ENCODE results near the gene MYO16. TPM values are rescaled to one million over a fixed set of nuclear protein-coding genes. Genes with fewer than 3 reads are reported as not detected.
A peak's percentile ranks its signal among the peaks of the same experiment; 100 is the strongest.
"Not testable (repeated sequence)": the region's sequence is repeated elsewhere in the genome, so short reads cannot be mapped to it uniquely, and the experiment has no call there.

The MYO16 gene
- total and polyA plus RNA-seq, 4 donors = 11.7 to 51.7 (median 21.1) TPM

DNA sequence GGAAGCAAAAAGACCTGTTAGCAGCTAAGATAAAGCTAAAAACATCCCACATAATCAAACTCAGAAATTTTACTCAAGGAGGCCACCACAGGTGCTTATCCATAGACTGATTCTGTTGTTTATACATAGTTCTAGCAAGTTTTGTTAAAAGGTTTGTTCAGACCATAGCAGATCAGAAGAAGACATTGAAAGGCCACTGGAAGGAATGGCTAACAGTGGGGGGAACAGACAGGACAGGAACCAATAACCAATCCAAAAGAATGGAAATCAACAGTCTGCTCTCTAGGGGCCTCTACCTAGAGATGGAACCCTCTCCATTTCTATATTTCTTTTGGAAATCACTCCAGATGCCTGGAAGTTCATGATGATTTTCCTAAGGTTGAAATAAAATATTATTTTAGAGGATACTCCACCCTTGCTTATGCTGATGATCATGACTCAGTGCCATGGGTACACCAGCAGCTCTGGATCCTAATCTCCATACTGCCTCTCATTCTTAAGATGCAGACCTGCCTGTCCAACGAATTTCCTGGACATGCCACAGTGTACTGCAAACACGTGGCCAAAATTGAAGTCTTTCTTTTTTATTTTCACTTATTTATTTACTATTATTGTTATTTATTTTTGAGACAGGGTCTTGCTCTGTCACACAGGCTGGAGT is 260.0 kb downstream of the MYO16 start:
- Histone ChIP-seq H3K27ac (ENCODE audit: low read depth, low read length) (no peak overlapping the region), H3K9me3 (ENCODE audit: control insufficient read depth, insufficient read depth, low read length) (no peaks in the 10 kb centered on the region), H3K36me3 (ENCODE audit: control insufficient read depth, insufficient read depth, low read length) (peaks cover 6% of the 10 kb centered on the region), H3K4me1 (ENCODE audit: control insufficient read depth, insufficient read depth, low read length) (no peaks in the 10 kb centered on the region), H3K4me3 (ENCODE audit: low read depth, low read length) (no peak overlapping the region), H3K27me3 (ENCODE audit: control insufficient read depth, insufficient read depth, low read length) (no peaks in the 10 kb centered on the region)
- DNase-seq (ENCODE audit: low read depth in 4 of 6, low spot score in 6 of 6) = no peak
- no CpG with 5 or more reads among the region's 2 CpGs for WGBS (ENCODE audit: insufficient coverage)

GRCh38 chr13:108895220-108895704 is 265.9 kb downstream of the MYO16 start:
- DNase-seq (ENCODE audit: low read depth in 4 of 6, low spot score in 6 of 6) = peak in 5 of 6 donors; percentile 26 to 93 (median 51)
- WGBS (ENCODE audit: insufficient coverage) = 0% methylated on average over 1 of the region's 5 CpGs

DNA sequence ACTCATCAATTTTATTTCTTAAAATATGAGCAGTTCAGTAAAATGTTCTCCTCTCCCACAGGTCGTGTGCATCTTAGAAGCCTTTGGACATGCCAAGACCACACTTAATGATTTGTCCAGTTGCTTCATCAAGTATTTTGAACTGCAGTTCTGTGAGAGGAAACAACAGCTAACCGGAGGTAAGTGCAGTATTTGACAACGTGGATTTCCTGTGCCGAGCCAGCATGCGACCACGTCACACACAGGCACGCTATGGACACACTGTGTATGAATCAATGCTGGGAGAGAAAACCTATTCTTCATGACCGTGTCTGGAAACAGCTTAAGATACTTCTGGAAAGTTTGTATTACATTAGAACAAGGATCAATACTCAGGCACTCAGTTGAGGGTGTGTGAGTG is 268.5 kb downstream of the MYO16 start:
- Histone ChIP-seq H3K4me1 (ENCODE audit: control insufficient read depth, insufficient read depth, low read length) (no peaks in the 10 kb centered on the region), H3K27ac (ENCODE audit: low read depth, low read length) (no peak overlapping the region), H3K9me3 (ENCODE audit: control insufficient read depth, insufficient read depth, low read length) (no peaks in the 10 kb centered on the region), H3K36me3 (ENCODE audit: control insufficient read depth, insufficient read depth, low read length) (no peaks in the 10 kb centered on the region), H3K27me3 (ENCODE audit: control insufficient read depth, insufficient read depth, low read length) (no peaks in the 10 kb centered on the region), H3K4me3 (ENCODE audit: low read depth, low read length) (no peak overlapping the region)
- no peak for DNase-seq (ENCODE audit: low read depth in 4 of 6, low spot score in 6 of 6)
- WGBS (ENCODE audit: insufficient coverage) = 92% methylated on average over 7 of the region's 8 CpGs

More at GRCh38 chr13:108895220-108895704, 265.9 kb downstream of the MYO16 start:
- Histone ChIP-seq H3K4me3 (ENCODE audit: low read depth, low read length) (no peak overlapping the region), H3K27ac (ENCODE audit: low read depth, low read length) (no peak overlapping the region), H3K36me3 (ENCODE audit: control insufficient read depth, insufficient read depth, low read length) (no peaks in the 10 kb centered on the region), H3K4me1 (ENCODE audit: control insufficient read depth, insufficient read depth, low read length) (no peaks in the 10 kb centered on the region), H3K9me3 (ENCODE audit: control insufficient read depth, insufficient read depth, low read length) (no peaks in the 10 kb centered on the region), H3K27me3 (ENCODE audit: control insufficient read depth, insufficient read depth, low read length) (no peaks in the 10 kb centered on the region)

- Histone ChIP-seq H3K27me3 (ENCODE audit: control insufficient read depth, insufficient read depth, low read length) (no peaks in the 10 kb centered on the region), H3K36me3 (ENCODE audit: control insufficient read depth, insufficient read depth, low read length) (no peaks in the 10 kb centered on the region), H3K4me1 (ENCODE audit: control insufficient read depth, insufficient read depth, low read length) (no peaks in the 10 kb centered on the region), H3K9me3 (ENCODE audit: control insufficient read depth, insufficient read depth, low read length) (no peaks in the 10 kb centered on the region), H3K4me3 (ENCODE audit: low read depth, low read length) (no peak overlapping the region), H3K27ac (ENCODE audit: low read depth, low read length) (no peak overlapping the region)
- no CpG with 5 or more reads among the region's 7 CpGs for WGBS (ENCODE audit: insufficient coverage)
- DNase-seq (ENCODE audit: low read depth in 4 of 6, low spot score in 6 of 6) = no peak
Measured at GRCh38 chr13:108902405-108903155, 273.2 kb downstream of the MYO16 start.

DNA sequence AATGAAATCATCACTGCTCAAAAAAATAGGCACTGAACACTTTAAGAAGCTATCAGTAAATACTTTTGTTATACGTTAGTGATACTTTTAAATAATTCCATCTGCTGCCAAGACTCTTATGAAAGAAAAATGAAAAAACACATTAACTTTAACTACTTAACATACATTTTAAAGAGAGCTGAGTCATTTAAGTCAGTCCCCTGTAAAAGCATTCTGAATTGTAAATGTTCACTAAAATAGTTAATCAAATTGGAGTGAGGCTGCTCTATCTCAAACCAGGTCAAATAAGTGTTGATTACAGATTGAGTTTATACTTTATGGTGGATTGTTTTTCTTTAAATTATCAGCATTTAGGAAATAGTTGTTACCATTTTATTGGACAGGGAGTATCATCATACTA is 274.2 kb downstream of the MYO16 start:
- no peak overlapping the region for H3K4me3 ChIP-seq (ENCODE audit: low read depth, low read length)
- H3K27ac ChIP-seq (ENCODE audit: low read depth, low read length) = no peak overlapping the region
- whole genome bisulfite sequencing (ENCODE audit: insufficient coverage) = no CpG with 5 or more reads among the region's 1 CpG
- H3K9me3 ChIP-seq (ENCODE audit: control insufficient read depth, insufficient read depth, low read length) = no peaks in the 10 kb centered on the region
- no peaks in the 10 kb centered on the region for H3K36me3 ChIP-seq (ENCODE audit: control insufficient read depth, insufficient read depth, low read length)
- H3K27me3 ChIP-seq (ENCODE audit: control insufficient read depth, insufficient read depth, low read length) = no peaks in the 10 kb centered on the region
- no peak for DNase-seq (ENCODE audit: low read depth in 4 of 6, low spot score in 6 of 6)
- H3K4me1 ChIP-seq (ENCODE audit: control insufficient read depth, insufficient read depth, low read length) = no peaks in the 10 kb centered on the region

GRCh38 chr13:108911807-108912206 is 282.4 kb downstream of the MYO16 start:
- no peaks in the 10 kb centered on the region for H3K9me3 ChIP-seq (ENCODE audit: control insufficient read depth, insufficient read depth, low read length)
- H3K36me3 ChIP-seq (ENCODE audit: control insufficient read depth, insufficient read depth, low read length) = no peaks in the 10 kb centered on the region
- no peak overlapping the region for H3K27ac ChIP-seq (ENCODE audit: low read depth, low read length)
- H3K27me3 ChIP-seq (ENCODE audit: control insufficient read depth, insufficient read depth, low read length) = no peaks in the 10 kb centered on the region
- no peak for DNase-seq (ENCODE audit: low read depth in 4 of 6, low spot score in 6 of 6)
- 100% methylated on average over 1 of the region's 2 CpGs for WGBS (ENCODE audit: insufficient coverage)
- H3K4me1 ChIP-seq (ENCODE audit: control insufficient read depth, insufficient read depth, low read length) = no peaks in the 10 kb centered on the region
- H3K4me3 ChIP-seq (ENCODE audit: low read depth, low read length) = no peak overlapping the region

GRCh38 chr13:108913731-108914130 is 284.3 kb downstream of the MYO16 start:
- H3K4me1 ChIP-seq (ENCODE audit: control insufficient read depth, insufficient read depth, low read length); H3K27me3 ChIP-seq (ENCODE audit: control insufficient read depth, insufficient read depth, low read length); DNase-seq (ENCODE audit: low read depth in 4 of 6, low spot score in 6 of 6); H3K27ac ChIP-seq (ENCODE audit: low read depth, low read length); H3K4me3 ChIP-seq (ENCODE audit: low read depth, low read length); H3K36me3 ChIP-seq (ENCODE audit: control insufficient read depth, insufficient read depth, low read length); H3K9me3 ChIP-seq (ENCODE audit: control insufficient read depth, insufficient read depth, low read length): not testable (repeated sequence)
- 71% methylated on average over 2 of the region's 4 CpGs for WGBS (ENCODE audit: insufficient coverage)

GRCh38 chr13:108915095-108915633 is 285.8 kb downstream of the MYO16 start:
- Histone ChIP-seq H3K4me1 (ENCODE audit: control insufficient read depth, insufficient read depth, low read length) (no peaks in the 10 kb centered on the region), H3K36me3 (ENCODE audit: control insufficient read depth, insufficient read depth, low read length) (peaks cover 2% of the 10 kb centered on the region), H3K4me3 (ENCODE audit: low read depth, low read length) (no peak overlapping the region), H3K27ac (ENCODE audit: low read depth, low read length) (no peak overlapping the region), H3K9me3 (ENCODE audit: control insufficient read depth, insufficient read depth, low read length) (no peaks in the 10 kb centered on the region), H3K27me3 (ENCODE audit: control insufficient read depth, insufficient read depth, low read length) (no peaks in the 10 kb centered on the region)
- WGBS (ENCODE audit: insufficient coverage) = no CpG with 5 or more reads among the region's 7 CpGs
- DNase-seq (ENCODE audit: low read depth in 4 of 6, low spot score in 6 of 6) = peak in 4 of 6 donors; percentile 12 to 83 (median 37)

DNA sequence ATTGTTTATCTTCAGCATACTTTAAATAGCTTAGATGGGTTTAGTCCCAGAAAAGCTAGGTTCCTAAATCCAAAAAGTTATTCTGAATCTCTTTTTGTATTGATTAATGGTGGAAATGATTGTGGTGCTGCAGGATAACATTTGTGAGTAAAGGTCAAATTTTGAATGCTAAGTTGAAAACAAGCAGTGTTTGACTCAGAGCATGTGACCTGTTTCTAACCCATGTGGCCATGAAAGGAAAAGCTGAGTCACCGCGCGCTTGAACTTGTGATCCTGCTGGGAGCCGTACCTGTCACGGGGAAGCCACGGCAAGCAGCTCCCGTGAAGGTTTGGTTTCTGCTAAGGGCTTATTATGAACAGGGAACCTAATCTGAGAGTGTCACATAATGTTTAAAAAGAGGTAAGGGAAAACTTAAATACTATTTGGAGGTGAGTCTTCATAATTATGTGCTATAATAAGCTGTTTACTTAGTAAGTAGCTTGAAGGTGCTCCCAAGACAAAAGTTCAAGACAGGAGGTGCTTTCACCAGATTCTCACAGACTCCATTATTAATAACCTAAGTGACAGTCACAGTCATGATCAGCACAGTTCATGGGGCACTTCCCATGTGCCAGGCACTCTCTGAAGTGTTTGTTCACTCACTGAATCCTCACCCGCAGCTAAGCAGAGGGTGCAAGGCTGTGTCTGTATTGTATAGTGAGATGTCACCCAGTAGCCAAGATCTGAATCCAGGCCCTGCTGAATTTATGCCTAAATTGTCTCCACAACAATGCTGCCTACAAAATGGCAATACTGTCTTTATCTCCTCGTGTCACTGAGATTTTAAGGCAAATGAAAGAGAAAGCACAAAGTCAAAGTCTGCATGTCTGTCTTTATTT is 286.5 kb downstream of the MYO16 start:
- H3K27me3 ChIP-seq (ENCODE audit: control insufficient read depth, insufficient read depth, low read length) = no peaks in the 10 kb centered on the region
- H3K9me3 ChIP-seq (ENCODE audit: control insufficient read depth, insufficient read depth, low read length) = no peaks in the 10 kb centered on the region
- peaks cover 2% of the 10 kb centered on the region for H3K36me3 ChIP-seq (ENCODE audit: control insufficient read depth, insufficient read depth, low read length)
- 31% methylated on average over 7 of the region's 9 CpGs for whole genome bisulfite sequencing (ENCODE audit: insufficient coverage)
- H3K4me1 ChIP-seq (ENCODE audit: control insufficient read depth, insufficient read depth, low read length) = no peaks in the 10 kb centered on the region
- no peak overlapping the region for H3K4me3 ChIP-seq (ENCODE audit: low read depth, low read length)
- H3K27ac ChIP-seq (ENCODE audit: low read depth, low read length) = no peak overlapping the region
- DNase-seq (ENCODE audit: low read depth in 4 of 6, low spot score in 6 of 6) = peak in 1 of 6 donors; percentile 26
